MM.1S (cell line): ENCODE data around the gene PRPF6.
"Not testable (repeated sequence)": the region's sequence is repeated elsewhere in the genome, so short reads cannot be mapped to it uniquely, and the experiment has no call there.

Experiments used
- DNase-seq: peaks from one replicate; pipeline ENCODE4 v3.0.0-alpha.2; 2015
- H2AFZ ChIP-seq: fragments of 300-600 bp; sonication (generic); 2 replicates; pipeline ENCODE4 v1.6.0; 2016; ENCODE audit warnings: antibody characterized with exemption, low read length
- H3F3A ChIP-seq: fragments of 300-600 bp; sonication (generic); 2 replicates; pipeline ENCODE4 v1.6.1; 2016; ENCODE audit warnings: mild to moderate bottlenecking, antibody characterized with exemption, low read length, moderate library complexity, mixed read lengths; ENCODE audit not compliant: insufficient read depth
- H3K27ac ChIP-seq: fragments of 300-600 bp; sonication (generic); 2 replicates; pipeline ENCODE4 v1.5.1; 2016; ENCODE audit warnings: mild to moderate bottlenecking, low read length
- H3K27me3 ChIP-seq: fragments of 300-600 bp; sonication (generic); replicated peaks from 2 replicates; pipeline ENCODE4 v1.6.0; 2016; ENCODE audit warnings: low read length; ENCODE audit not compliant: insufficient read depth
- H3K36me3 ChIP-seq: fragments of 300-600 bp; sonication (generic); replicated peaks from 2 replicates; pipeline ENCODE4 v1.6.1; 2016; ENCODE audit warnings: mild to moderate bottlenecking, low read length, mixed read lengths; ENCODE audit not compliant: insufficient read depth
- H3K4me1 ChIP-seq: fragments of 300-600 bp; sonication (generic); 2 replicates; pipeline ENCODE4 v1.6.1; 2016; ENCODE audit warnings: low read length, mixed read lengths
- H3K4me2 ChIP-seq: fragments of 300-600 bp; sonication (generic); 2 replicates; pipeline ENCODE4 v1.6.0; 2016; ENCODE audit warnings: low read depth, low read length
- H3K4me3 ChIP-seq: fragments of 300-600 bp; sonication (generic); 2 replicates; pipeline ENCODE4 v1.5.1; 2016; ENCODE audit warnings: low read length, mixed read lengths
- H3K79me2 ChIP-seq: fragments of 300-600 bp; sonication (generic); 2 replicates; pipeline ENCODE4 v1.6.1; 2016; ENCODE audit warnings: mixed run types, low read length, mixed read lengths
- H3K9ac ChIP-seq: fragments of 300-600 bp; sonication (generic); 2 replicates; pipeline ENCODE4 v1.6.1; 2016; ENCODE audit warnings: low read length, mixed read lengths
- H3K9me2 ChIP-seq: fragments of 300-600 bp; sonication (generic); replicated peaks from 2 replicates; pipeline ENCODE4 v1.6.1; 2016; ENCODE audit warnings: mild to moderate bottlenecking, low read length, mixed read lengths; ENCODE audit not compliant: insufficient read depth
- H3K9me3 ChIP-seq: fragments of 300-600 bp; sonication (generic); replicated peaks from 2 replicates; pipeline ENCODE4 v1.6.1; 2016; ENCODE audit warnings: mild to moderate bottlenecking, low read length, mixed read lengths; ENCODE audit not compliant: insufficient read depth
- H4K20me1 ChIP-seq: fragments of 300-600 bp; sonication (generic); 2 replicates; pipeline ENCODE4 v1.6.1; 2016; ENCODE audit warnings: mild to moderate bottlenecking, low read length, moderate library complexity, mixed read lengths; ENCODE audit not compliant: insufficient read depth
- EZH2 ChIP-seq: fragments of 300-600 bp; sonication (generic); optimal IDR thresholded peaks from 2 replicates; pipeline ENCODE3; 2017; ENCODE audit warnings: low read depth, mild to moderate bottlenecking, antibody characterized with exemption, low read length, mixed read lengths
- EZH2phosphoT487 ChIP-seq: fragments of 300-600 bp; sonication (generic); IDR thresholded peaks from 2 replicates; pipeline ENCODE4 v1.6.1; 2018; ENCODE audit warnings: antibody characterized with exemption, low read length
- TF ChIP-seq, protein P1 (sequence below): fragments of 300-600 bp; sonication (generic); IDR thresholded peaks from 2 replicates; pipeline ENCODE4 v1.5.1; 2016; ENCODE audit warnings: antibody characterized with exemption, low read length, mixed read lengths

The PRPF6 gene

DNA sequence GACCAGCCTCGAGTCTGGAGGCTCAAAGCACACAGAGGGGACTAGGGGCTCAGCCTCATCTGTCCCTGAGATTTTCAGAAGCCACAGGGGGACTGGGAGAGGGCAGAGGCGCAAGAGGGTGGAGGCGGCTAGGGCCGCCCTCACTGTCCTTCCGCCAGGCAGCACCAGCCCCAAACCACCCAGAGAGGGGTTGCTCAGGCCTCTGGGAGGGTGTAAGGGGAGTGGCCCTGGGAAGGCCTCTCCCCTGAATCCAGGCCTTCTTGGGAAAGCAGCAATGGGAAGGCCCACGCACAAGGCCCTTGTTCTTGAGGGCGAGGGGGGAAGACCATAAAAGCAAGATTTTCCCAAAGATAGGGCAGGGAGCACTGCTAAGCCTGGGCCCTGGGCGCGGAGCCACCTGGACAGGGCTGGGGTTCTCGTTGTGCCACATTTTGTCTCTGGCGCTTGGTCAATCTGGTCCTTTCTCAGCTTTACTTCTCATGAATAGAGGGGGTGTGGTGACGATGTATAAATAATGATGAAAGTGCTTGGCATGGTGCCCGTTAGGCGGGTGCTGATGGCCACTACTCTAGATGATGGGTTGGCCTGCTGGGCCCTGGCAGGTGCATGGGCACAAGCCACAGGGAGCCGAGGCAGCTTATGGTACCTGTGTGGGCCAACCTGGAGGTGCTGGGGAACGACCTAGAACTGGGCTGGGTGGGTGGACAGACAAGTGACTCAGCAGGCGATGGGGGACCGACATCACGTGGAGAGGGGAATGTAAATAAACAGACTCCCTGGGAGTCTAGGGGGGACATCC lies 6.3 kb upstream of the PRPF6 start:
- Histone ChIP-seq H3K4me2 (no peak overlapping the region), H3K9me3 (no peaks in the 10 kb centered on the region), H3F3A (peaks cover 6% of the 10 kb centered on the region), H3K4me3 (no peak overlapping the region), H3K9ac (no peak overlapping the region), H3K79me2 (no peaks in the 10 kb centered on the region), H3K9me2 (no peaks in the 10 kb centered on the region), H2AFZ (no peak overlapping the region), H3K4me1 (peaks cover 3% of the 10 kb centered on the region; the same call in 1 of the 2 replicates), H3K36me3 (no peaks in the 10 kb centered on the region), H3K27ac (no peak overlapping the region), H4K20me1 (no peaks in the 10 kb centered on the region), H3K27me3 (peaks cover 5% of the 10 kb centered on the region; the same call in 1 of the 2 replicates)
- DNase-seq, result no peak
- TF ChIP-seq, protein P1, sequence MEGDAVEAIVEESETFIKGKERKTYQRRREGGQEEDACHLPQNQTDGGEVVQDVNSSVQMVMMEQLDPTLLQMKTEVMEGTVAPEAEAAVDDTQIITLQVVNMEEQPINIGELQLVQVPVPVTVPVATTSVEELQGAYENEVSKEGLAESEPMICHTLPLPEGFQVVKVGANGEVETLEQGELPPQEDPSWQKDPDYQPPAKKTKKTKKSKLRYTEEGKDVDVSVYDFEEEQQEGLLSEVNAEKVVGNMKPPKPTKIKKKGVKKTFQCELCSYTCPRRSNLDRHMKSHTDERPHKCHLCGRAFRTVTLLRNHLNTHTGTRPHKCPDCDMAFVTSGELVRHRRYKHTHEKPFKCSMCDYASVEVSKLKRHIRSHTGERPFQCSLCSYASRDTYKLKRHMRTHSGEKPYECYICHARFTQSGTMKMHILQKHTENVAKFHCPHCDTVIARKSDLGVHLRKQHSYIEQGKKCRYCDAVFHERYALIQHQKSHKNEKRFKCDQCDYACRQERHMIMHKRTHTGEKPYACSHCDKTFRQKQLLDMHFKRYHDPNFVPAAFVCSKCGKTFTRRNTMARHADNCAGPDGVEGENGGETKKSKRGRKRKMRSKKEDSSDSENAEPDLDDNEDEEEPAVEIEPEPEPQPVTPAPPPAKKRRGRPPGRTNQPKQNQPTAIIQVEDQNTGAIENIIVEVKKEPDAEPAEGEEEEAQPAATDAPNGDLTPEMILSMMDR, result no peak
- TF ChIP-seq EZH2 (no peak), EZH2phosphoT487 (no peak)

DNA sequence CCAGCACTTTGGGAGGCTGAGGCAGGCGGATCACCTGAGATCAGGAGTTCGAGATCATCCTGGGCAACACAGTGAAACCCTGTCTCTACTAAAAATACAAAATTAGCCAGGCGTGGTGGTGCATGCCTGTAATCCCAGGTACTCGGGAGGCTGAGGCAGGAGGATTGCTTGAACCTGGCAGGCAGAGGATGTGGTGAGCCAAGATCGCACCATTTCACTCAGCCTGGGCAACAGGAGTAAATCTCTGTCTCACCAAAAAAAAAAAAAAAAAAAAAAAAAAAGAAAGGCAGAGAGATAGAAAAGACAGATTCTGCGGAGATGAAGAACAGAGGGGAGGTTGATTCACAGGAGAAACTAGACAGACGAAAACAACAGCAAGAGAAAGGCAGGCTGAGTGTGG lies 4.4 kb upstream of the PRPF6 start:
- not testable (repeated sequence) for H3K4me3 ChIP-seq, H3K9me2 ChIP-seq, H3K27me3 ChIP-seq, DNase-seq, H2AFZ ChIP-seq, H3K27ac ChIP-seq, H3K9me3 ChIP-seq, H4K20me1 ChIP-seq, H3K36me3 ChIP-seq, H3K79me2 ChIP-seq, H3K9ac ChIP-seq, H3K4me2 ChIP-seq
- Histone ChIP-seq H3K4me1 (peaks cover 13% of the 10 kb centered on the region), H3F3A (peaks cover 17% of the 10 kb centered on the region)

DNA sequence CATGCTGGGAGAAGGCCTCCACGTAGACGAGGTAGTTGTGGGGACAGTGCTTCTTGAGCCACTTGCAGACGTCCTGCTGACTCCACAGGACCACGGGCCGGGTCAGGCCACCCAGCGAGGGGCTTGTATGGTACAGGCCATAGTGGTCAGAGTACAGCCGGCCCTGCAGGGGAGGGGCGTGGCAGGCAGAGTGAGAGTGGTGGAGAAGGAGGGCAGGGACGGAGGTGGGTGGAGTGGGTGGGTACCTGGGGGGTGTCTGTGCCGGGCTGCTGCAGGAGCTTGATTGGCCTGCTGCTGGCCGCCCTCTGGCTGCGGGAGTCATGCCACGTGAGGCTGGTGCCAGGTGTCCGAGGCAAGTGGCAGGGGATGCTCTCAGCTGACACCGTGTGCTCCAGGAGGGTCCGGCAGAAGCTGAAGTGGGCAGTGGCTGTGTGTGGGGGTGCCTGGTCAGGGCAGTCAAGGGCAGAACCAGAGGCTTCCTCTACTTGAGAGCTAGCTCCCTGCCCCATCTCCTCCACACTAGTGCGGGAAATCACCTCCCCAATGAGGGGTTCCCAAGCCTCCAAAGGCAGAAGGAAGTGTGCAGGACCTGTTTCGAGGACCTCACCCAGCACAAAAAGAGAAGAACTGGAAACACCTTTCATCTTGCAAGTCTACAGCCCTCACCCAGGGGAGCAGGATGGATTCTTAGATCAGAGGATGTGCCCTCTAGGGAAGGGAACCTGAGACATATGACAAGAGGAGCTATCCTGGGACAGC lies 3.8 kb upstream of the PRPF6 start:
- Histone ChIP-seq H3K27ac (no peak overlapping the region), H4K20me1 (no peaks in the 10 kb centered on the region), H3K79me2 (peaks cover 16% of the 10 kb centered on the region), H3K4me3 (no peak overlapping the region), H3K4me2 (no peak overlapping the region), H3F3A (peaks cover 17% of the 10 kb centered on the region), H3K9me2 (no peaks in the 10 kb centered on the region), H3K4me1 (peaks cover 13% of the 10 kb centered on the region), H2AFZ (no peak overlapping the region), H3K9ac (no peak overlapping the region), H3K9me3 (no peaks in the 10 kb centered on the region), H3K27me3 (no peaks in the 10 kb centered on the region), H3K36me3 (no peaks in the 10 kb centered on the region)
- no peak for DNase-seq
- TF ChIP-seq, protein P1, result no peak
- TF ChIP-seq EZH2phosphoT487 (no peak), EZH2 (no peak)
